ENCODE data around the gene INSL4.

The INSL4 gene

GRCh38 chr9:5231212-5231611, at the start of gene INSL4:
Gene INSL4 (plus strand): TSS chr9:5231419. CDS start chr9:5231524, 105 bp downstream.
- DNase-seq (ENCODE audit: low read depth in 2 of 2): no peak

- no peak for DNase-seq (ENCODE audit: low read depth in 2 of 2)
Measured at GRCh38 chr9:5184776-5185175, 46.4 kb upstream of the INSL4 start.

- no peak for DNase-seq (ENCODE audit: low read depth in 2 of 2)
Measured at GRCh38 chr9:5185220-5185840, 45.9 kb upstream of the INSL4 start, which contains the start of gene INSL6. Gene INSL6 (minus strand): TSS chr9:5185639. CDS start chr9:5185602, 37 bp downstream.

GRCh38 chr9:5186416-5187169, 44.6 kb upstream of the INSL4 start:
- DNase-seq (ENCODE audit: low read depth in 2 of 2): peak; percentile 16 to 29

GRCh38 chr9:5188060-5188984, 42.9 kb upstream of the INSL4 start:
- DNase-seq (ENCODE audit: low read depth in 2 of 2): no peak

- DNase-seq (ENCODE audit: low read depth in 2 of 2): no peak
Measured at GRCh38 chr9:5191985-5192384, 39.2 kb upstream of the INSL4 start.

GRCh38 chr9:5193345-5193744, 37.9 kb upstream of the INSL4 start:
- DNase-seq (ENCODE audit: low read depth in 2 of 2): no peak

- no peak for DNase-seq (ENCODE audit: low read depth in 2 of 2)
Measured at GRCh38 chr9:5195463-5195862, 35.8 kb upstream of the INSL4 start.

- DNase-seq (ENCODE audit: low read depth in 2 of 2): no peak
Measured at GRCh38 chr9:5205071-5205470, 26.1 kb upstream of the INSL4 start.

- no peak for DNase-seq (ENCODE audit: low read depth in 2 of 2)
Measured at GRCh38 chr9:5230554-5230953, 665 bp upstream of the INSL4 start.

- no peak for DNase-seq (ENCODE audit: low read depth in 2 of 2)
Measured at GRCh38 chr9:5263351-5264218, 32.4 kb downstream of the INSL4 start.

- DNase-seq (ENCODE audit: low read depth in 2 of 2): no peak
Measured at GRCh38 chr9:5264219-5264595, 33.0 kb downstream of the INSL4 start.

GRCh38 chr9:5265939-5266338, 34.7 kb downstream of the INSL4 start:
- no peak for DNase-seq (ENCODE audit: low read depth in 2 of 2)

GRCh38 chr9:5269249-5269715, 38.1 kb downstream of the INSL4 start:
- DNase-seq (ENCODE audit: low read depth in 2 of 2): no peak

- no peak for DNase-seq (ENCODE audit: low read depth in 2 of 2)
Measured at GRCh38 chr9:5274770-5275169, 43.6 kb downstream of the INSL4 start.

- no peak for DNase-seq (ENCODE audit: low read depth in 2 of 2)
Measured at GRCh38 chr9:5278486-5278885, 47.3 kb downstream of the INSL4 start.
